HepG2 (cell line): ENCODE data around the gene KAZALD1. TPM values are rescaled to one million over a fixed set of nuclear protein-coding genes. Genes with fewer than 3 reads are reported as not detected.

ENCODE experiments used
- ATAC-seq: fragments of 200-7000 bp; cut with Tn5 transposase; 3 replicates; pipeline ENCODE4 v1.9.1; 2020; ENCODE audit warnings: mild to moderate bottlenecking, moderate library complexity
- BruUV-seq: library from RNA; stranded (reverse); fragments of 400-500 nt; replicated peaks from 2 replicates; lab custom pipeline; 2021; lab: Mats Ljungman, UMichigan
- CTCF ChIA-PET: fragments of 300-600 bp; formaldehyde crosslinking; extraction: SDS; loops from one replicate; lab custom pipeline; 2021; ENCODE audit warnings: low total read pairs, inconsistent platforms, low intra/inter-chr PET ratio; lab: Yijun Ruan, JAX
- POLR2A ChIA-PET: fragments of 350-600 bp; sonication (Branson Sonifier 250); formaldehyde crosslinking; loops from one replicate; lab custom pipeline; 2020; ENCODE audit warnings: antibody characterized with exemption, inconsistent platforms; lab: Yijun Ruan, JAX
- DNase-seq: peaks from one replicate; pipeline ENCODE4 v3.0.0-alpha.2; 2015; ENCODE audit warnings: low spot score
- FAIRE-seq: peaks from 3 replicates; lab custom pipeline; 2011; peaks lifted over from hg19 to GRCh38; lab: Jason Lieb, UNC
- H2AFZ ChIP-seq: one replicate; pipeline ENCODE4 v1.6.1; 2011; ENCODE audit warnings: low read length, inconsistent platforms
- H3K27ac ChIP-seq: fragments of 300-600 bp; 3 replicates; pipeline ENCODE4 v1.8.0; 2011; ENCODE audit warnings: mixed run types, mild to moderate bottlenecking, mixed read lengths, low read length, inconsistent platforms; ENCODE audit not compliant: insufficient read depth; ENCODE audit errors: extremely low read length
- H3K27me3 ChIP-seq, 2 experiments: fragments of 200-600 bp in 1 of 2; 2 replicates in 1 of 2; 3 replicates in 1 of 2; pipeline versions ENCODE4 v1.6.0 to v1.8.0; 2011; ENCODE audit warnings: low read length in 2 of 2, mild to moderate bottlenecking in 2 of 2, moderate library complexity in 2 of 2, inconsistent platforms in 1 of 2; ENCODE audit not compliant: insufficient read depth in 2 of 2, control insufficient read depth in 1 of 2
- H3K36me3 ChIP-seq, 2 experiments: fragments of 200-600 bp in 1 of 2; replicated peaks in 1 of 2; 2 replicates in 1 of 2; 3 replicates in 1 of 2; pipeline versions ENCODE4 v1.5.1 to v1.8.0; 2011; ENCODE audit warnings: low read length in 2 of 2, inconsistent platforms in 1 of 2; ENCODE audit not compliant: insufficient read depth in 2 of 2, control insufficient read depth in 1 of 2
- H3K4me1 ChIP-seq: 2 replicates; pipeline ENCODE4 v1.5.1; 2012; ENCODE audit warnings: low read length, inconsistent platforms; ENCODE audit not compliant: insufficient read depth
- H3K4me2 ChIP-seq: 2 replicates; pipeline ENCODE4 v1.6.0; 2011; ENCODE audit warnings: low read depth, low read length, inconsistent platforms
- H3K4me3 ChIP-seq, 3 experiments: fragments of 200-600 bp in 1 of 3; sonication (generic), shearing (Covaris generic) in 1 of 3; replicated peaks in 1 of 3; 2 replicates each; pipeline ENCODE4 v1.5.1; 2011 to 2016; ENCODE audit warnings: low read length in 3 of 3, inconsistent platforms in 2 of 3, low read depth in 2 of 3, mild to moderate bottlenecking in 2 of 3, control low read depth in 1 of 3, mixed read lengths in 1 of 3; ENCODE audit not compliant: insufficient read depth in 1 of 3
- H3K79me2 ChIP-seq: one replicate; pipeline ENCODE4 v1.6.1; 2011; ENCODE audit warnings: low read length, inconsistent platforms; ENCODE audit not compliant: insufficient read depth
- H3K9ac ChIP-seq: 2 replicates; pipeline ENCODE4 v1.6.0; 2011; ENCODE audit warnings: mild to moderate bottlenecking, low read depth, low read length, inconsistent platforms; ENCODE audit not compliant: insufficient read depth
- H3K9me3 ChIP-seq: 2 replicates; pipeline ENCODE4 v1.5.1; 2012; ENCODE audit warnings: mild to moderate bottlenecking, low read length
- H4K20me1 ChIP-seq: 2 replicates; pipeline ENCODE4 v1.6.0; 2011; ENCODE audit warnings: inconsistent platforms, mild to moderate bottlenecking, low read length, moderate library complexity; ENCODE audit not compliant: insufficient read depth
- FOXA1 ChIP-seq, 2 experiments: fragments of 450-650 bp in 1 of 2; sonication (generic) in 1 of 2; formaldehyde crosslinking in 1 of 2; IDR thresholded peaks; 2 replicates each; pipeline versions ENCODE4 v1.4.0 to v1.6.1; 2016 to 2020; ENCODE audit warnings: missing genetic modification reagents in 1 of 2
- NFAT5 ChIP-seq: sonication (generic); formaldehyde crosslinking; IDR thresholded peaks from 2 replicates; pipeline ENCODE4 v1.4.0; 2020; ENCODE audit warnings: missing genetic modification reagents
- NR2C2 ChIP-seq: sonication (generic); formaldehyde crosslinking; IDR thresholded peaks from 2 replicates; pipeline ENCODE4 v1.4.0; 2020; ENCODE audit warnings: missing genetic modification reagents, mild to moderate bottlenecking, moderate library complexity, borderline replicate concordance
- NR2F1 ChIP-seq, 2 experiments: fragments of 450-650 bp in 1 of 2; formaldehyde crosslinking in 1 of 2; IDR thresholded peaks; 2 replicates each; pipeline versions ENCODE4 v1.5.0 to v1.6.1; 2016 to 2020; ENCODE audit warnings: mild to moderate bottlenecking in 1 of 2, missing compliant biosample characterization in 1 of 2, missing genetic modification reagents in 1 of 2, moderate library complexity in 1 of 2
- TCF12 ChIP-seq, 2 experiments: fragments of 450-650 bp in 1 of 2; sonication (generic) in 1 of 2; formaldehyde crosslinking in 1 of 2; IDR thresholded peaks; 2 replicates each; pipeline versions ENCODE4 v1.6.1 to v1.8.0; 2017 to 2022; ENCODE audit warnings: antibody characterized with exemption in 1 of 2, mild to moderate bottlenecking in 1 of 2, missing genetic modification reagents in 1 of 2, moderate library complexity in 1 of 2
- THAP9 ChIP-seq: sonication (generic); formaldehyde crosslinking; IDR thresholded peaks from 2 replicates; pipeline ENCODE4; 2020; ENCODE audit warnings: missing genetic modification reagents, mild to moderate bottlenecking, borderline replicate concordance
- THRA ChIP-seq: sonication (generic); formaldehyde crosslinking; IDR thresholded peaks from 2 replicates; pipeline ENCODE4 v1.4.0; 2020; ENCODE audit warnings: missing genetic modification reagents, borderline replicate concordance
- ZNF276 ChIP-seq: sonication (generic); formaldehyde crosslinking; IDR thresholded peaks from 2 replicates; pipeline ENCODE4 v1.4.0; 2020; ENCODE audit warnings: mild to moderate bottlenecking, low read depth, missing genetic modification reagents
- ZNF460 ChIP-seq: sonication (generic); formaldehyde crosslinking; IDR thresholded peaks from 2 replicates; pipeline ENCODE4 v1.5.1; 2020; ENCODE audit warnings: missing genetic modification reagents, mild to moderate bottlenecking, borderline replicate concordance
- ZNF546 ChIP-seq: sonication (generic); formaldehyde crosslinking; conservative IDR thresholded peaks from 2 replicates; pipeline ENCODE4 v1.8.1; 2023; ENCODE audit warnings: mild to moderate bottlenecking, missing genetic modification reagents
- WGBS: methylation state at CpG from one replicate; pipeline ENCODE4 v1.1.6; 2017; ENCODE audit warnings: low lambda C conversion rate; 5-methylcytosine and 5-hydroxymethylcytosine counted together
- in situ Hi-C: cut with HindIII; loops from 2 replicates; pipeline ENCODE4 v1.10.0; 2017; ENCODE audit warnings: low pct_unique_long_range_greater_than_20kb; ENCODE audit not compliant: extremely low pct_ligation_motif_present
- intact Hi-C: fragments of 100-400 bp; cut with micrococcal nuclease; formaldehyde crosslinking; loops from one replicate; pipeline ENCODE4 v1.10.0; 2022; ENCODE audit not compliant: unreplicated experiment
- polyA plus RNA-seq, 8 experiments: library from polyadenylated mRNA; depleted of rRNA in 3 of 8; stranded (reverse) in 7 of 8; unstranded in 1 of 8; fragments of >200 nt; fragmentation: Illumina TruSeq in 4 of 8; extraction: Trizol in 4 of 8; gene quantifications; 2 replicates each; pipeline versions ENCODE4 v1.2.1 to v1.2.3, GENCODE V29; 2011 to 2016; ENCODE audit warnings: low read depth in 4 of 8, missing spikeins in 1 of 8, mixed read lengths in 1 of 8; ENCODE audit not compliant: insufficient read depth in 1 of 8
- total RNA-seq, 5 experiments: library from RNA; depleted of rRNA; stranded (reverse); fragments of >200 nt; fragmentation: Illumina TruSeq; extraction: Trizol; gene quantifications; 2 replicates each; pipeline ENCODE4 v1.2.3, GENCODE V29; 2016; ENCODE audit warnings: low read depth in 1 of 5

Gene KAZALD1
- total and polyA plus RNA-seq, 2 of the 13 experiments (the other 11 are each of a cell fraction or from before 2014, with no cell fraction given), result 16.7 to 27.7 TPM

- DNase-seq (peak; percentile 37), ATAC-seq (no peak), FAIRE-seq (no peak)
- Histone ChIP-seq H3K27me3 (no peaks in the 10 kb centered on the region; a peak in 1 of 5 replicates), H3K27ac (peak overlapping the region; percentile 87), H3K9ac (no peak overlapping the region; the same call in 1 of the 2 replicates), H3K79me2 (no peaks in the 10 kb centered on the region), H3K4me2 (peak overlapping the region; percentile 89), H3K9me3 (no peaks in the 10 kb centered on the region), H3K4me3 (peak overlapping the region in 1 of 3 experiments; percentile 74; a peak in 1 of 6 replicates), H4K20me1 (no peaks in the 10 kb centered on the region), H3K36me3 (peaks cover 0 to 3% of the 10 kb centered on the region in 2 experiments; a peak in 1 of 5 replicates), H2AFZ (no peak overlapping the region), H3K4me1 (peaks cover 61% of the 10 kb centered on the region)
- no TSS peak for BruUV-seq
- ChIA-PET POLR2A (interaction anchor here (1.7 to 5.9 kb wide), 10 partner anchors 8 to 69 kb away, joined by 5 to 141 read pairs (median 12); partner anchors contain the start of genes KAZALD1, PDZD7 and SFXN3), CTCF (interaction anchor here (4.2 kb wide), 1 partner anchor 23 kb away, joined by 45 read pairs; no protein-coding TSS in a partner anchor)
- WGBS, result 41% methylated on average over 2 of the region's 2 CpGs
- intact Hi-C loops (no loop called here), in situ Hi-C loops (no loop called here)
- TF ChIP-seq NR2C2 (CRISPR knock-in tag), result 0 out of 2 replicates have a peak, but pooled peaks have one; percentile 22
- TF ChIP-seq NR2F1 (CRISPR knock-in tag; IDR thresholded peaks at IDR 0.05), result peak; percentile 70 to 72; a peak in 3 of 4 replicates
- no peak for TF ChIP-seq ZNF460 (CRISPR knock-in tag)
- TF ChIP-seq FOXA1 (IDR thresholded peaks at IDR 0.05), result no peak
- TF ChIP-seq FOXA1 (CRISPR knock-in tag; IDR thresholded peaks at IDR 0.05), result peak; percentile 28; the same call in 1 of the 2 replicates
- no peak for TF ChIP-seq TCF12 (IDR thresholded peaks at IDR 0.05)
- no peak for TF ChIP-seq TCF12 (CRISPR knock-in tag; IDR thresholded peaks at IDR 0.05)
- no peak for TF ChIP-seq ZNF546
- TF ChIP-seq THRA, result peak; percentile 48; the same call in 1 of the 2 replicates
- TF ChIP-seq NFAT5, result no peak
- no peak for TF ChIP-seq ZNF276 (CRISPR knock-in tag)
- no peak for TF ChIP-seq THAP9
Measured at GRCh38 chr10:101044117-101044516, 17.7 kb upstream of the KAZALD1 start.
